ENCODE measurements around the gene NR6A1. TPM values are rescaled to one million over a fixed set of nuclear protein-coding genes. Genes with fewer than 3 reads are reported as not detected.

NR6A1 gene
- polyA plus RNA-seq, 1 experiment: 0.25 TPM

GRCh38 chr9:124652203-124652602, 118.9 kb downstream of the NR6A1 start:
- Histone ChIP-seq H3K27me3 (ENCODE audit: control insufficient read depth, insufficient read depth, low read length) (no peaks in the 10 kb centered on the region), H3K4me3 (ENCODE audit: low read depth, low read length) (no peak overlapping the region), H3K36me3 (ENCODE audit: control insufficient read depth, insufficient read depth, low read length) (no peaks in the 10 kb centered on the region)
- CTCF ChIA-PET: interaction anchor here (1.5 to 2.1 kb wide), 4 partner anchors 11 to 59 kb away, joined by 5 to 6 read pairs (median 5); no protein-coding TSS in a partner anchor
- POLR2A ChIA-PET: interaction anchor here (0.6 to 1.6 kb wide), 3 partner anchors 21 to 591 kb away, joined by 3 to 6 read pairs (median 4); no protein-coding TSS in a partner anchor
- no peak for TF ChIP-seq CTCF (IDR thresholded peaks at IDR 0.05; ENCODE audit: insufficient read depth, low read depth, low read length)
- DNase-seq (ENCODE audit: low read depth): no peak

GRCh38 chr9:124645274-124645673, 125.8 kb downstream of the NR6A1 start:
- ChIA-PET CTCF (no interaction called here), POLR2A (no interaction called here)
- TF ChIP-seq CTCF (IDR thresholded peaks at IDR 0.05; ENCODE audit: insufficient read depth, low read depth, low read length): no peak
- H3K4me3 ChIP-seq (ENCODE audit: low read depth, low read length): no peak overlapping the region
- H3K36me3 ChIP-seq (ENCODE audit: control insufficient read depth, insufficient read depth, low read length): no peaks in the 10 kb centered on the region
- H3K27me3 ChIP-seq (ENCODE audit: control insufficient read depth, insufficient read depth, low read length): no peaks in the 10 kb centered on the region
- no peak for DNase-seq (ENCODE audit: low read depth)

GRCh38 chr9:124639637-124640036, 131.5 kb downstream of the NR6A1 start:
- Histone ChIP-seq H3K4me3 (ENCODE audit: low read depth, low read length) (no peak overlapping the region), H3K36me3 (ENCODE audit: control insufficient read depth, insufficient read depth, low read length) (no peaks in the 10 kb centered on the region), H3K27me3 (ENCODE audit: control insufficient read depth, insufficient read depth, low read length) (no peaks in the 10 kb centered on the region)
- CTCF ChIA-PET: interaction anchor here (0.6 to 1.4 kb wide), 3 partner anchors 9 to 45 kb away, joined by 3 read pairs; no protein-coding TSS in a partner anchor
- no peak for DNase-seq (ENCODE audit: low read depth)
- POLR2A ChIA-PET: no interaction called here
- no peak for TF ChIP-seq CTCF (IDR thresholded peaks at IDR 0.05; ENCODE audit: insufficient read depth, low read depth, low read length)

- H3K4me3 ChIP-seq (ENCODE audit: low read depth, low read length): no peak overlapping the region
- ChIA-PET POLR2A (no interaction called here), CTCF (interaction anchor here (1.1 kb wide), 1 partner anchor 19 kb away, joined by 4 read pairs; no protein-coding TSS in a partner anchor)
- H3K36me3 ChIP-seq (ENCODE audit: control insufficient read depth, insufficient read depth, low read length): no peaks in the 10 kb centered on the region
- DNase-seq (ENCODE audit: low read depth): no peak
- no peaks in the 10 kb centered on the region for H3K27me3 ChIP-seq (ENCODE audit: control insufficient read depth, insufficient read depth, low read length)
- TF ChIP-seq CTCF (IDR thresholded peaks at IDR 0.05; ENCODE audit: insufficient read depth, low read depth, low read length): no peak
These were observed 135.8 kb downstream of the NR6A1 start for GRCh38 chr9:124635285-124635684.

GRCh38 chr9:124632077-124632621, 139.0 kb downstream of the NR6A1 start:
- no peaks in the 10 kb centered on the region for H3K27me3 ChIP-seq (ENCODE audit: control insufficient read depth, insufficient read depth, low read length)
- H3K36me3 ChIP-seq (ENCODE audit: control insufficient read depth, insufficient read depth, low read length): no peaks in the 10 kb centered on the region
- peak; percentile 56 for DNase-seq (ENCODE audit: low read depth)
- POLR2A ChIA-PET: interaction anchor here (0.6 to 1.3 kb wide), 3 partner anchors 10 to 27 kb away, joined by 3 to 4 read pairs (median 3); no protein-coding TSS in a partner anchor
- CTCF ChIA-PET: interaction anchor here (0.9 to 4.1 kb wide), 5 partner anchors 9 to 79 kb away, joined by 3 to 19 read pairs (median 3); no protein-coding TSS in a partner anchor
- no peak for TF ChIP-seq CTCF (IDR thresholded peaks at IDR 0.05; ENCODE audit: insufficient read depth, low read depth, low read length)
- H3K4me3 ChIP-seq (ENCODE audit: low read depth, low read length): no peak overlapping the region

Measured in BJ (cell line).